Fibroblast of skin of left quadriceps (primary cell): ENCODE data around the gene CALHM2.

Experiments used
- DNase-seq, 2 experiments: peaks; one replicate each; pipeline ENCODE4 v3.0.0-alpha.2; 2013; ENCODE audit warnings: low read depth in 2 of 2

CALHM2 gene

DNA sequence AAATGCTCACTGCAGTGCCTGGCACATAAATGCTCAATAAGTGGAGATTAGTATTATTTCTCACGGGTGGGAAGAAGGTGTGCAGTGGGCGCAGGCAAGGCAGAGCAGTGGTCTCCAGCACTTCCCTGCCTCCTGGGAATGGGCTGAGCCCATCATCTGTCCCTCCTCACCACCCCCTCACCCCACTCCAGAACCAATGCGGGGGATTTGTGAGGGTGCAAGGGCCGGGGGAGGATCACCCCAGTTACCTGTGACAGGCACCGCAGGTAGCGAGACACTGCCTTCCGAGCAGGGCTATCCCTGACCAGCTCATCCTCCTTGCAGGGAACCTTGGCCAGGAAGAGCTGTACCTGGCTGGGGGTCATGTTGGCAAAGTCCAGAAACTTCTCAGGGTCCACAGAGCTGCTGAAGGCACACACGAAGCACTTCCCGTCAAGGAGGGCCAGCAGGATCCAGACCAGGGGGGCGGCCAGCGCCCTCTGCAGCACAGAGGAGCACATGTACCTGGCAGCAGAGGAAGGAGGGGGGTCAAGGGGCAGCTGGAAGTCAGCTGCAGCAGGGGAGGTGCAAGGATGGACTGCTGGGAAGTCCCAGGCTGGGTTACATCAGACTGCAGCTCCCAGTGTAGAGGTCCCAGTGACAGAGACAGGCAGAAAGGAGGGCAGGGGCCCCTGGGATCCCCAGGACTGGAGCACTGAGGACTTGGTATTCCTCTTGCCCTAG lies 24.0 kb upstream of the CALHM2 start:
- no peak for DNase-seq

GRCh38 chr10:103475437-103475836 lies 23.3 kb upstream of the CALHM2 start:
- DNase-seq, result no peak

GRCh38 chr10:103474077-103474476 lies 21.9 kb upstream of the CALHM2 start:
- no peak for DNase-seq

- no peak for DNase-seq
Measured at GRCh38 chr10:103473261-103473671, 21.1 kb upstream of the CALHM2 start.

- no peak for DNase-seq
Measured at GRCh38 chr10:103472005-103472404, 19.8 kb upstream of the CALHM2 start.

- no peak for DNase-seq
Measured at GRCh38 chr10:103470761-103471653, 18.8 kb upstream of the CALHM2 start.

- DNase-seq, result no peak
Measured at GRCh38 chr10:103469201-103469600, 17.0 kb upstream of the CALHM2 start.

GRCh38 chr10:103467406-103467805 lies 15.2 kb upstream of the CALHM2 start:
- no peak for DNase-seq

- DNase-seq, result no peak
Measured at GRCh38 chr10:103466734-103467133, 14.6 kb upstream of the CALHM2 start.

GRCh38 chr10:103465411-103466179 lies 13.4 kb upstream of the CALHM2 start:
- no peak for DNase-seq

DNA sequence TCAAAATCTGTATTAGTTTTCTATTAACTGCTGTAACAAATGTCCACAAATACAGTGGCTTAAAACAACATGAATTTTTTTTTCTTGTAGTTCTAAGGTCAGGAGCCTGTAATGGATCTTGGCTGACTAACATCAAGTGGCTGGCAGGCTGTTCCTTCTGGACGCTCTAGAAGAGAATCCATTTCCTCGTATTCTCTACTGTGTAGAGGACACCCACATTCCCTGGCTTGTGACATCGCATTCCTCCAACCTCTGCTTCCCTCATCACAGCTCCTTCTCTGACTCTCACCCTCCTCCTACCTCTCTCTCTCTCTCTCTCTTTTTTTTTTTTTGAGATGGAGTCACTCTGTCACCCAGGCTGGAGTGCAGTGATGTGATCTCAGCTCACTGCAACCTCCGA lies 11.3 kb upstream of the CALHM2 start:
- no peak for DNase-seq

DNA sequence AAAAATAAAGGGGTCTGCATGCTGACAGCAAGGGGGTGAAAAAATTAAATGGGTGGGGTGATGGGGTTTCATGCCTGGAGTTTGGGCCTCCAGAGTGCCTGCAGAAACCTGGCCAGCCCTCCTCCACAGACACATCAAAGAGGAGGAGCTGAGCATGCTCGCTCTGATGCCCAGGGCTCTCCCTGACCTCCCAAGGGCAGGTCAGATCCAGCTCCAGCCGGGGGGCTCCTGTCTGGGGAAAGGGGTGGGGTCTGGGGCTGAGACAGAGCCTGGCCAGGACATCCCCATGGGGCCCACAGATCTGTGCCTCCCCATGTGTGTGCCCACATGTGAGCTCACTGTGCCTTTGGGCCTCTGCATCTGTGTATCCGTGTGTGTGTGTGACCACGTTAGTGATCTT lies 7.4 kb upstream of the CALHM2 start:
- DNase-seq, result no peak

DNA sequence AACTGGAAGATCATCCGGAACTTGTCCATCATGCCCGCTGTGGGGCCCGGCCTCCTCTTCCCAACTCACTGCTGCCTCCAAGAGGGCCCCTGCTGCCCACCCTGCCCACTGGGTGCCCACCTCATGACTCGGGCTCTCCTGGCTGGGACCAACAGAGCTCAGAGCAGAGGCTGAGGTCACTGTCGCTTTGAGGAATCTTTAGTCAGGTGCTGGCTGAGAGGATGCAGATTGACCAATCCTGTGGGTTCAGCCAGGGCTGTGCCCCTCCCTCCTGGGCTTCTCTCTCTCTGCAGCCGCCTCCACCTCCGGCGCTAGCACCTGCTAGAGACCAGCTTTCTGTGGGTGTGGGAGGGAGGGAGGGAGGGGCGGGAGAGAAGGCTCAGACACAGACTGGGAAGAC lies 6.5 kb upstream of the CALHM2 start, which contains the start of gene CALHM1:
Gene CALHM1 (minus strand): TSS at position 181 of the 400 bp plus-strand sequence. CDS start 149 bp downstream, at position 32.
- no peak for DNase-seq

- no peak for DNase-seq
Measured at GRCh38 chr10:103457896-103458583, 5.9 kb upstream of the CALHM2 start.

DNA sequence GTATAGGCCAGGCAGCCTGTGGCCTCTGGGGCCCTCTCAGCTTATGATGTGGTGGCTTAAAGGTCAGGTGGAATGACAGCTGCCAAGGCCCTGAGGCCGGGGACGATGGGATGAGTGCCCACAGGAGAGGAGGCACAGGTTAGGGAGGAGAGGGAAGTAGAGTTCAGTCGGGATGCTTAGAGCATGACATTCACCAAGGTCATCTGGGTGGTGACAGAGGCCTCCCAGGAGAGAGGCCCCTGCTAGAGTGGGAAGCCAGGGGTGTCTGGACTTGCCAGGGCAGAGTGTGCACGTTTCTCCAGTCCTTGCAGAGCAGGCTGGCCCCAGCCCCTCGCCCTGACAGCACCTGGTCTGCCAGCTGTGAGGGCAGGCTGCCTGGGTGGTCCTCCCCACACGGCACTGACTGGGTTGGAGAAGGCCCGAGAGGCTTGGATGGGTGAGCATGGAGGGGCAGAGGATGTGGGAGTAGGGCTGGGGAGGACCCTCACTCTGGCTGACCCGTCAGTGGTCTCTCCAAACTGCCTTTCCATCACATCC lies 5.1 kb upstream of the CALHM2 start:
- no peak for DNase-seq

DNA sequence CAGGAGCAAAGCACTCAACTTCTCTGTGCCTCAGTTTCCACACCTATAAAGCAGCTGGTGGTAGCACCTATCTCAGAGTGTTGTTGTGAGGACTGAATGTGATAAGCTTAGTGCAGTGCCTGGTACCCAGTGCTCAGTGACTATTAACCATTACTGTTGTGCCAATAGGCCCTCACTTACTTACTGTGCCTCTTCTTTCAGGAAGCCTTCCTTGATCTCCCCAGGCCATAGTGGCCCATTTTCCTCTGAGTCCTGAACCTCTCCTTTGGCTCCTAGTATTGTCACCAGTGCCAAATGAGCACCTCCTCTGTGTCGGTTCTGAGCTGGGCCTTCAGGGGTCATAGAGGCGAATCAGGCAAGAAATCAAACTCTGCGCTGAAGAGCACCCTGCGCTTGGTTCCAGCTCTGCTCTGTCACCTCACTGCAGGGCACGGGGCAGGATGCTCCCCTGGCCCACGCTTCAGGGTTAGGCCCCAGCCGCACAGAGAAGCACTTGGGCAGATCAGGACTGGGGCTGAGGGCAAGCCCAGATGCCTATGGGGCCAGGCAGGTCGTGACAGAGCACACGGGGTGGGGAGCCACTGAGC lies 4.0 kb upstream of the CALHM2 start:
- DNase-seq, result no peak

DNA sequence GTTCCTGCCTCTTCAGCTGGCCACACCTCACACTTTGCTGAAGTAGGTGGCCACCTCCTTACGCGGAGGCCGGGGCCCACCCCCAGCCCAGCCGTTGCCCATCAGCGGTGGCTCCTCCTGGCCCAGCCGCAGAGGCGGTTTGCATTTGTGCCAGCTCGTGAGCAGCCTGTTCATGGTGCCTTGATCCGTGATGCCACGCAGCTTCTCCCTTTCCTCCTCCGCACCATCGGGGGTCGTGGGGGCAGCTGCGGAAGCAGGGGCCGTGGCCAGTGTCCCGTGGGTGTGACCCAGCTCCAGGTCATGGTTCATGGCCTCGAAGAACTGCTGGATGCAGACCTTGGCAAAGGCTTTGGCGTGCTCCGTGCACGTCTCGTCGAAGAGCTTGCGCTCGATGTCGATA lies 3.1 kb upstream of the CALHM2 start:
- no peak for DNase-seq

- DNase-seq, result no peak
Measured at GRCh38 chr10:103454026-103454425, 1.9 kb upstream of the CALHM2 start.

DNA sequence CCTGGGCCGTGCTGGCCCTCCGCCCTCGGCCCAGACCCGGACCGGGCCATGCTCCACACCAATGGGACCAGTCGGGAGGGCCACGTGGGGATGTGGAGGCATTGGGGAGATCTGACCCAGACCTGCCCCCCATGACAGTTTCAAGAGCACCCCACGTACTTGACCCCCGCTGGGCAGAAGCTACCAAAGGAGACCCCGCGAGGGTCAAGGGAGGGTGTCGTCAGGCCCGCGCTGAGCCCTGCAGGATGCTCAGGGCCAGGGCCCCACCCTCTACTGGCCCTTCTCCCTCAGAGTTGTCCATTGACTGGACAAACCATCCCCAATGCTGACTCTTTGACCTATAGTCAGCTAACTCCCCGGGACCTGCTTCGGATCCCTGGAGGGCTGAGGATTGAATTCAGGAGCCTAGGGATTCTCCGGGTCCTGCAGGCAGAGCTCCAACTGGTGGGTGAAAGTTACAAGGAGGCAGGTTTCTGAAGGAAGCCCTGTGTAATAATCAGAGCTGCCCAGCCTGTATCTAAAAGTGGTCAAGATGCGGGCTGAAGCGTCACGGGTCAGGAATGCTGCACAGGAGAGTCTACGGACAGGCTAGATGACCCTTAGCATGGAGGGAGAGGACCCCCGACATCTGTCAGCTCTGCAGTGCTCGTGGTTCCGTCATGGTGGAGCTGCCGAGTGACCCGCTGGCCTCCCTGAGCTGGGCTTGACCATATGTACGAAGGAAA lies 498 bp upstream of the CALHM2 start:
- DNase-seq, result no peak

DNA sequence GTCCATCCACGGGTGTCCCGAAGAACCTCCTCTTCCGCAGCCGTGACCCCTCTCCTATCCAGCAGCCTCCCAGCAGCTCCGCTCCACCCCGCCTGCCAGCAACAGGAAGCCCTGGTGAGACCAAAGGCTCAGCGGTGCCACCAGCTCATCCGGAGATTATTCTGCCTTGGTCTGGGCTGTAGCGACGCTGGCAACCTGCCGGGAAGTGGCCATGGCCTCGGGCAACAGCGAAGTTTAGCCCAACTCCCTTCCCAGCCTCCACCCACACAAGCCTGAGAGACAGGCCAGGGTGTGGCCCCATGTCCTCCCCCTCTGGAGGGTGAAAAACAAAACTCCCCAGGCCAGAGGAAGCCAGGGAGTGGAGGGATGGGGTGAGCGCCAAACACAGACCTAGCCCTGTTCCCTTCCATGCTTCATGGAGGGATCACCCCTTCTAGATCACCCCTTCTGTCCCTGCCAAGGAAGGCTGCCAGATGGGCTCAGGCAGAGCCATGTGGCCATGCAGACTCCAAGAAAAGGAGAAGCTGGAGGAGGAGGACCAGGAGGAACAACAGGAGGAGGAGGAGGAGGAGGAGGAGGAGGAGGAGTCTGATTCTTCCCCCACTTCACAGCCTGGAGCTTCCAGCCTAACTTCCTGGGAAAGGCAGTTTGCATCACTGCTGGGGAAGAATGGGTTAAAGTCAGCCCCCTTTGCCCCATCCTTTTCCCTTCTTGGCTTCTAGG lies 918 bp downstream of the CALHM2 start:
- DNase-seq, result no peak
